Raji (cell line): ENCODE data around the gene TBC1D19.

Experiments
- POLR2A ChIP-seq: IDR thresholded peaks from 2 replicates; pipeline ENCODE4 v1.6.1; 2011; ENCODE audit warnings: low read depth, low read length, control low read depth; ENCODE audit not compliant: insufficient read depth

Gene TBC1D19

DNA sequence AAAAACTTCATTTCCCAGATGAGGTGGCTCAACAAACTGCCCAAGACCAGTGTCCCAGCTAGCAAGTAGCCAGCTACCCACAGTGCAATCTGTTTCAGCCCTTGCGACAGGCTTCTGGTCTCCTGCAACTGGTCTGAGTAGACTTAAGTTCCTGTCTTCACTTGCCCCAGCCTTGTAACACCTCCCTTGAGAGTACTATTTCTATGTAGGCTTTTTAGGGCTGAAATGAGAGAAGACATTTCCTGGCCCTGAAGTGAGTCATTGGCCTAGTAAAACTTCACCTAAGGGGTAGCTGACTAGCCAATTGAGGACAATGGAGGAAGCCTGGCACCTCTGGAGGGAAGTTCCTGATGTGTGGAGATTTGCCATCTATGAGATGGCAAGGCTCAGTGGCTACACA is 196.7 kb downstream of the TBC1D19 start:
- no peak for TF ChIP-seq POLR2A

DNA sequence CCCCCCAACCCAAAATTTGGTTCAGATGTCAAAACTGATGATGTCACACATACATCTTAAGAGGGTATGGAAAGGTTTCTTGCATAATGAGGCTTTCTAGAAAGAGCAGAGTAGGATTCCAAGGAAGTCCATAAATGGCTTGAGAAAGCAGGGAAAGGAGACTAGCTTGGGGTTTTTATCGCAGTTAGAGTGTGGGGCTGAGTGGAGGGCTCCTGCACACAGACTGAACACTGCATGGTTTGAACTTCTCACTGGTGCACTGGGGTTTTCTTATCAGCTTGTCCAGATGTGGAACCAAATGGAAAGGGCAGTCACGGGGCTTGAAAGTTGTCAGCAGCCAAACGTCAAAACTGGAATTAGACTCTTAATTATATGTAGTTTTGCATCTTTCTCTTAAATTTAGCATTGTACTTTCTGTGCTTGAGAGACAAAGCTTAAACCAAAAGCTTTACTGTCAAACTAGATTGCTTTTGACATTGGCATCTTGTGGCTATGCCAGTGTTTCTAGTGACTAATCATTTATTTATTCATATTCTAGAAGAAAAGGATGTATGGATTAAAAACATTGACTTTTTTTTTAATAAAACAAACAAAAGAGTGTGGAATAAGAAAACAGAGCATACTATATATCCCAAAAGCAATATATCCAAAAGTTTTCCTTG is 198.4 kb downstream of the TBC1D19 start:
- TF ChIP-seq POLR2A: no peak

DNA sequence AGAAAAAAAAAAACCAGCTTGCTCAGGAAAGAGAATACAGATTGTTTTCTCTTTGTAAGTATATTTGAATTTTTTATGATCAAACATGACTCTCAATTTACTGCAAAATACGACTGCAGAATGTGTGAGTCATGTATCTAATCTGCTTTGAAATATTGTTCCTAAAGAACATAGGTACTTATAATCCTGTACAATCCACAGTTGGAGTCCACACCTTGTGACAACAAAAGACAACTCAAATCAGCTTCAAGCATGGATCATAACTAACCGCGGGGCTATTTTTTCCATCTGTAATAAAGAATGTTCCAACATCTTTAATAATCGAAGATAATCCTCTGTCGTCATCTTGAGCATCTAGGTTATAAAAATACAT is 198.9 kb downstream of the TBC1D19 start:
- no peak for TF ChIP-seq POLR2A

DNA sequence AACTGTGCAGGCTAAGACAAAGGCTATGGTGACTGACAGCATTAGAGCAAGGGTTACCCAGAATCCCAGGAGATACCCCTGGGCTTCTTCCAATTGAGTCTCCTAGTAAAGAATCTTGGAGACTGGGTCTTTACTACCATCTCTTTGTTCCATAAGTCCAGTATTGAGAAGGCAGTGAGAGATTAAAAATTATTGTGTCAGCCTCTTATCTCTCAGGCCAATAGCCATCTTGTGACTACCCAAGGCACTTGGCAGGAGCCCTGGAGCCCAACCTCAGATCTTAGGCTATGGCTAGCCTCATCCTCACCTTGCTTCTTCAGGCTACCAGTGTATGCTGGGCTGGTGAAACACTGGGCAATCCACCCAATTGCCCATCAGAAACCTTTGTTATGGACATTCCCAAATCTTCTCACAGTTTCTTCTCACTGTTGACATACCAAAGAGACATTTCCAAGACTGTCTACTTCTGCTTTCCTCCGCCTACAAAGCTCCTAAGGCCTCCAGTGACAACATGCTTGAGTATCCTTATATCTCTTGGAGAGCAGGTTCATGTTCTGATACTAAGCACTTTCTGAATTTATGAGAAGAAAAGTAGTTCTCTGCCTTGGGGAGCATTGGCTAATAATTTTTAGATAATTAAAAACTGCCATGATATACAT is 200.5 kb downstream of the TBC1D19 start:
- no peak for TF ChIP-seq POLR2A

DNA sequence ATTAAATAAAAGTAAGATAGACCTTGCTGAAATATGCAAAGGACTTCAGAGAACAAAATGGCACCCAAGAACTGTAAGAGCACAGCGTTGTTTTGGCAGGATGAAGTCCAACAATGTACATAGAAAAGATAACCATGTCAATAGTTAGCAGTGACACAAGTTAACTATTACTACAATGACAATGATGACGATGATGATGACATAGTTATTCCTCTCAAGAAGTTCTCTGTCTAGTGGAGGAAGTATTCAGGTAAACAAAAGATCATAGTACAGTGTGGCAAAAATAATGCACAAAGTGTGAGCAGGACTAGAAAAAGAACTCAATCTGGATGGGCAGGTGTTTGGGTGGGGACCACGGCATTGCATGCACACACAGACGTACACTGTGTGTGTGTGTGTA is 201.4 kb downstream of the TBC1D19 start:
- TF ChIP-seq POLR2A: no peak

DNA sequence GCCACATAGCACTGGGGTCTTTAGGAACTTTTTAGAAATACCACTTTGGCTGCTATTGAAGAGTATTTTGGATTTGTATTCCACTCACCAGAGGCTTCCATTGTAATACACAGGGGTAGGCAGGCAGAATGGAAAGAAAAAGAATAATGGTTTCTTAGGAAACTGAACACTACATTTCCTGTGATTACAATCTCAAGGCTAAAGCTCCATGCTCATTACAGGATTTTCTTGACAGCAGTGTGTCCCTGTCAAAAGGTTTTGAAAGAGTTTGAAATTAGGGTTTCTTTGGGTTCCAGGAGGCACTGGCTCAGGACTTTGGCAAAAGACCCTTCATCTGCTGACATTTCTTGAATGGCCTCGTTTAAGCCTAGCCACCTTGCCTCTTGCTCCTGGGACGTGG is 201.9 kb downstream of the TBC1D19 start:
- no peak for TF ChIP-seq POLR2A

DNA sequence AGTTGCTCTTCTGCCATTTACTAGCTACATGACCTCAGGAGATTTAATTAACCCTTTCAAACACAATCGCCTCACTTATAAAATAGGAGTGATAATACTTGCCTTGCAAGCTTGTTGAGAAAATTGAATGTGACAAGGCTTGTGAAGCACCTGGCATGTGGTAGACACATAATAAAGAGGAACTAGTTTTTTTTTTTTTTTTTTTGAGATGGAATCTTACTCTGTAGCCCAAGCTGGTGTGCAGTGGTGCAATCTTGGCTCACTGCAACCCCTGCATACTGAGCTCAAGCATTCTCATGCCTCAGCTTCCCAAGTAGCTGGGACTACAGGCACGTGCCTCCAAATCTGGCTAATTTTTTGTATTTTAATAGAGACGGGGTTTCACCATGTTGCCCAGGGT is 203.0 kb downstream of the TBC1D19 start:
- TF ChIP-seq POLR2A: no peak

DNA sequence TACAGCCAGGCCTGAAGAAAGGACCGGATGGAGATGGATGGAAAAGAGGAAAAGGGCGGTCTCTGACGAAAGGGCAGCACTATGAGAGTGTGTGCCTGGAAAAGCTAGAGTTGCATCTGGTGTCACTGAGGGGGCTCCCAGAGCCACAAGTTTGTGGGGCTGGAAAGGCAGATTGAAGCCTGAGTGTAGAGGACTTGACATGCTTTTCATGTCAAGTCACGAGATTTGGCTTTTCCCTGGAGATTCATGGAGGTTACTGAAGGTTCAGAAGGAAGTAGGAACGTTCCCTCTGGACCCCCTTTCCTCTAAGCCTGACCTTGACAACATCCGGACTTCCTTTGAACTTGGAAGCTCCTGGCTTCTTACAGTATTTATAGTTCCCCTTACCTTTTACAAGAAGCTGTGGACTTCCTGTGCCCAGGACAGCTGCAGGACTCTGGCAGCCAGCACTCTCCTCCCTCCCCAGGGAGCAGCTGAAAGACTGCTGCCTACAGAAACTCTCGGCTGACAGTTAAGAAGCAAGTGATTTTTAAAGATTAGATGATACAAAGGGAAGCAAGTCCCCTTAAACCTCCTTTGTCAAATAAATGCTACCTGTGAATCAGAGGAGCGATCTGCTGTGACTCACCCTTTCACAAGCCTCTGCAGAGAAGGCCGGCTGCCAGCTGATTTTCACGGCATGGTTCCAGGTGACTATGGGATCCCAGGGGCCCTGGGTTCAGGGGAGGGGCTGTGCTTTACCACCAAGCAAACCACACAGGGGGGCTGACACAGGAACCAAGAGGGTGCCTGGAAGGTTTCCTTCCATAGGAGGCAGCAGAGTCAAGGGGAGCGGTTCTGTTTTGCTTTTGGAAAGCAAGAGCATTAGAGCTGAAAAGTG is 203.8 kb downstream of the TBC1D19 start:
- no peak for TF ChIP-seq POLR2A

DNA sequence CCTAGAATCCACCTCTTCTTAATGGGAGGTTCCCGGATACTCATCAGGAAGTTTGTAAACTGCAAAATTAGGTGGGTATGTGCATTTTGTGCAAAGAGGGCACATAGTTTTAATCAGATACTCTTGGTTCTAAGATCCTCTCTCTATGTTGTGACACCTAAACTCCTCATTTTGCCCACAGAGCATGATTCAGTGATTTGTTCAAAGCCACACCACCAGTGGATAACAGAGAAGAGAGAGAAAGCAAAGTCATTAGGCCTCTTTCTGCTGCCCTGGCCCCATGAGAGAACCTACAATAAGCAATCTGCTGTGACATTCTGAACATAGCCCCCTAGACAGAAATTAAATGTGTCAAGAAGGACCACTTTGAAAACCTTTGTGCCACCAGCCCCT is 204.5 kb downstream of the TBC1D19 start:
- TF ChIP-seq POLR2A: no peak

DNA sequence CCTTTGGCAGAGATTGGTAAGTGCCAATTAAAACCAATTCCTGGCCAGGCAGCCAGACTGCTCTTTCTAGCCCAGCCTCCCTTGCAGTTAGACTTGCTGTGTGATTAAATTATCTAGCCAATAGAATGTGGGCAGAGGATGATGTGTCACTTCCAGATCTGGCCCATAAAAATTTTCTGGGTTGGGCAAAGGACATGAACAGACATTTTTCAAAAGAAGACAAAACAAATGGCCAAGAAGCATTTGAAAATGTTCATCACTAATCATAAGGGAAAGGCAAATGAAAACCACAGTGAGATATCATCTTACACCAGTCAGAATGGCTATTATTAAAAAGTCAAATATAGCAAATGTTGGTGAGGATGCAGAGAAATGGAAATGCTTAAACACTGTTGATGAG is 205.3 kb downstream of the TBC1D19 start:
- no peak for TF ChIP-seq POLR2A

DNA sequence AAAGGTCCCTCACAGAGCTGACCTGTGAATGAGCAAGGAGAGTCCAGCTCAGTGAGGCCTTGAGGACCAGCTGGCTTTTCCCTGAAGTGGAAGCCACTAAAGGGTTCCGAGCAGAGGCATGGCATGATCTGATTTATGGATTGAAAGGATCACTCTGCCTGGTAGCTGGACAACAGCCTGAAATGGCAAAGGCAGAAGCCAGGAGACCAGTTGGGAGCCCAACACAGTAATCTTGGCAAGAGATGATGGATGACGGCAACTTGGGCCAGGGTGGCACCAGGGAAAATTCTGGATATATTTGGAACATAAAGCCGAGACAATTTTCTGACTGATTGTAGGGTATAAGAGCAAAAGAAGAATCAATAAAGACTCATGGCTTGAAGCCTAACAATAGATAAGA is 207.5 kb downstream of the TBC1D19 start:
- no peak for TF ChIP-seq POLR2A

DNA sequence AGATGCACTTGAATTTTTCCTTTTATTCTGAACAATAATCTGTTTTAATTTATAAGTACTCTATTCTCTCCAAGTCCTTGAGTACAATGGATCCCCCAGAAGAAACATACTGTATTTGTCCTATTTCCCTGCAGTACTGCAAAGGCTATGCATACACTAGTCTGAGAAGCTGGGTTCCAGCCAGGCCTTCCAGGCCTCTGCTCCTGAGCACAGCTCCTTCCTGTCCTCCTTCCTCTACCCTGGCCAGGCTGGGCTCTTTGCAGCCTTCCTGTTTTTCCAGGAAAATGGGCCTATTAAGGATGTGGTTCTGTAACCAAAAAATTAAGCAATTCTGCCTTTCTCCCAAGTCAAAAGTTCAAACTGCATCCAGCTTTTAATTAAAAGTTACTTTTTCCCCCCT is 208.8 kb downstream of the TBC1D19 start:
- TF ChIP-seq POLR2A: no peak

DNA sequence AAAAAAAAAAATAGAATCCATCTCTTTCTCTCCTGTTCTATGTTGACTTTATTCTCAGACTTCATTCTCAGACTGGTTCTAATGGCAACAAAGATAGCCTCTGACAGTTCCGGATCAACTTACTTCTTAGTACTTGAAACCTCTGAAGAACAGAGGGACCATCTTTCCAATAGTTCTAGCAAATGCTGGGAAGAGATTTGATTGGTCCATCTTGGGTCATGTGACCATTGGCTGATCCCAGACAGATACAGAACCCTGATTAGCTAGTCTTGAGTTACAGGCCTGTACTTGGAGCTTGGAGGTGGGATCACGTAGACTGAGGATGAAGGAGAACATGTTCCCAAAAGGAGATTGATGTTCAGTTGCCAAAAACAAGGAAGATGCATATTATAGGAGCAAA is 209.9 kb downstream of the TBC1D19 start:
- TF ChIP-seq POLR2A: no peak

DNA sequence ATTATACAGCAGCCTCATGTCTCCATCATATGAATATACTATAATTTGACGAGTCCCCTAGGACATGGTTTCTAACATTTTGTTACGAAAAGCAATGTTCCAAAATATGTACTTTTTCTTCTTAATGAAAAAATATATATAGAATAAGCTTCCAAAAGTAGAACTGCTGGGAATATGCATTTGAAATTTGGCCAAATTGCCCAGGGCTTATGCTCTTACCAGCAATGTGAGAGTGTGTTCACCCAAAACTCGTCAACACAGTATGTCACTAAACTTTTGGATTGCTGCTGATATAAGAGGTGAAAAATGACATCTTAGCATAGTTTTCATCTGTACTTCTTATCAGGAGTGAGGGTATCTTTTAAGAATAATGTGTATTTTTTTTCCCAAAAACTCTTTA is 212.2 kb downstream of the TBC1D19 start:
- TF ChIP-seq POLR2A: no peak

DNA sequence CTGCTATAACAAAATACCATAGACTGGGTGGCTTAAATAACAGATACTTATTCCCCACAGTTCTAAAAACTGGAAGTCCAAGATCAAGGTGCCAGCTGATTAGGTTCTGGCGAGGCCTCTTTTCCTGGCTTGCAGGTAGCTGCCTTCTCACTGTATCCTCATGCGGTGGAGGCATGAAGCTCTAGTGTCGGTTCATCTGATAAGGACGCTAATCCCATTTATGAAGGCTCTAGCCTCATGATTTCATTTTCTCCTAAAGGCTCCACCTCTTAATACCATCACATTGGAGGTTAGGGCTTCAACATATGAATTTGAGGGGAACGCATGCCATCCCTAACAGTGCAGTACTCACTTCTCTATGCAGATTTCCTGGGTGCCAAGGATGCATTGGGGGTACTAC is 218.9 kb downstream of the TBC1D19 start:
- no peak for TF ChIP-seq POLR2A
